Pancreas (tissue), 10 donors: ENCODE data around the gene FTO. TPM values are rescaled to one million over a fixed set of nuclear protein-coding genes. Genes with fewer than 3 reads are reported as not detected.
A peak's percentile ranks its signal among the peaks of the same experiment; 100 is the strongest.

ENCODE experiments used
- ATAC-seq, 4 donors: fragments of 200-7000 bp; cut with Tn5 transposase; one replicate each; pipeline versions ENCODE4 v1.8.0 to v1.9.1; 2020; ENCODE audit warnings: mild to moderate bottlenecking in 4 of 4, moderate library complexity in 4 of 4
- DNase-seq, 6 donors: peaks; one replicate each; pipeline ENCODE4 v3.0.0-alpha.2; 2020
- FAIRE-seq: peaks from 2 replicates; lab custom pipeline; 2012; peaks lifted over from hg19 to GRCh38; lab: Jason Lieb, UNC
- H3K27ac ChIP-seq, 4 donors: fragments of 200-600 bp; sonication (generic); 1 replicate in 3 of 4; 2 replicates in 1 of 4; pipeline versions ENCODE4 v1.5.0 to v1.8.0; 2020
- H3K27me3 ChIP-seq, 4 donors: fragments of 200-600 bp; one replicate each; pipeline ENCODE4 v1.8.0; 2021
- H3K36me3 ChIP-seq, 3 donors: fragments of 200-600 bp; sonication (generic) in 1 of 3; one replicate each; pipeline versions ENCODE4 v1.5.0 to v1.8.0; 2020 to 2021
- H3K4me1 ChIP-seq, 3 donors: fragments of 200-600 bp; one replicate each; pipeline ENCODE4 v1.8.0; 2021
- H3K4me3 ChIP-seq, 4 donors: fragments of 200-600 bp; sonication (generic) in 2 of 4; one replicate each; pipeline versions ENCODE4 v1.5.0 to v1.8.0; 2020 to 2021
- H3K9me3 ChIP-seq, 4 donors: fragments of 200-600 bp; one replicate each; pipeline ENCODE4 v1.8.0; 2021
- CTCF ChIP-seq, 4 donors: fragments of 200-600 bp; sonication (generic) in 3 of 4; IDR thresholded peaks; one replicate each; pipeline versions ENCODE4 v1.5.0 to v1.8.0; 2021; ENCODE audit warnings: antibody characterized with exemption in 4 of 4
- WGBS, 2 donors: extraction: QIAGEN DNeasy Blood & Tissue Kit; methylation state at CpG; one replicate each; pipeline ENCODE4 v1.1.7; 2013; 5-methylcytosine and 5-hydroxymethylcytosine counted together
- intact Hi-C, 3 donors: fragments of 100-400 bp; cut with DNase I; formaldehyde crosslinking; loops; one replicate each; pipeline versions ENCODE4 v1.11.1 to v1.14.2; 2022
- polyA plus RNA-seq, 2 donors: library from polyadenylated mRNA; stranded (reverse); fragments of 200-250 nt; gene quantifications; one replicate each; pipeline ENCODE4 v1.2.3, GENCODE V29; 2013
- total RNA-seq, 6 donors: library from RNA; stranded (reverse); fragmentation: NEBNext Ultra II Directional in 4 of 6; extraction: Animal tissue kit (Norgen Biotek cat#: 25700) in 4 of 6; gene quantifications; one replicate each; pipeline versions ENCODE4 v1.2.1 to v1.2.4, GENCODE V29; 2021 to 2023
- donor health status: healthy with polysubstance abuse.
- donor health status: DM: no; HTN: no; CAD: no; lungs with moderate emphysema.
- donor health status: DM: no; HTN: no; CAD: no.
- donor health status: control.
- donor health status: control.
- donor health status: Bipolar disorder and iron deficiency.
- donor health status: DM: yes; HTN: yes; CAD: no.
- donor health status: DM: no; HTN: no; CAD: no.
- donor health status: DM: no; HTN: no; CAD: no.
- donor health status: DM: yes; HTN: yes; CAD: no.

The FTO gene
- total and polyA plus RNA-seq, 8 donors, result 7.6 to 45.0 (median 31.7) TPM

GRCh38 chr16:53721017-53721416 is 17.1 kb downstream of the FTO start:
- Histone ChIP-seq H3K36me3 (no peaks in the 10 kb centered on the region), H3K9me3 (no peaks in the 10 kb centered on the region), H3K27ac (no peak overlapping the region), H3K4me3 (no peak overlapping the region), H3K27me3 (no peaks in the 10 kb centered on the region), H3K4me1 (peaks cover 0 to 5% (median 5%) of the 10 kb centered on the region in 3 donors)
- FAIRE-seq (no peak), DNase-seq (no peak), ATAC-seq (no peak)
- intact Hi-C loops, result no loop called here
- WGBS, 2 donors, result 88 to 94% methylated on average over 5 of the region's 5 CpGs
- TF ChIP-seq CTCF (IDR thresholded peaks at IDR 0.05), result no peak

- FAIRE-seq, result no peak
- ATAC-seq, result no peak
- H3K4me3 ChIP-seq, result no peak overlapping the region
- no peak overlapping the region for H3K27ac ChIP-seq
- H3K27me3 ChIP-seq, result no peaks in the 10 kb centered on the region
- intact Hi-C loops, result no loop called here
- no peak for DNase-seq
- H3K4me1 ChIP-seq, result peaks cover 0 to 5% (median 5%) of the 10 kb centered on the region in 3 donors
- TF ChIP-seq CTCF (IDR thresholded peaks at IDR 0.05), result no peak
- no peaks in the 10 kb centered on the region for H3K9me3 ChIP-seq
- H3K36me3 ChIP-seq, result no peaks in the 10 kb centered on the region
Observed at GRCh38 chr16:53726625-53727024, 22.7 kb downstream of the FTO start.

GRCh38 chr16:53730693-53731092 is 26.7 kb downstream of the FTO start:
- FAIRE-seq, result no peak
- Histone ChIP-seq H3K27me3 (no peaks in the 10 kb centered on the region), H3K4me1 (peaks cover 9 to 21% (median 14%) of the 10 kb centered on the region in 3 donors), H3K4me3 (no peak overlapping the region), H3K9me3 (no peaks in the 10 kb centered on the region), H3K36me3 (no peaks in the 10 kb centered on the region), H3K27ac (no peak overlapping the region)
- intact Hi-C loops, result no loop called here
- 88% methylated on average over 3 of the region's 3 CpGs for WGBS, 2 donors
- no peak for DNase-seq
- no peak for TF ChIP-seq CTCF (IDR thresholded peaks at IDR 0.05)
- ATAC-seq, result no peak

- peak; percentile 68 to 86 (median 80) for ATAC-seq
- FAIRE-seq, result no peak
- 17 to 24% methylated on average over 4 of the region's 4 CpGs for WGBS, 2 donors
- DNase-seq, result no peak
- intact Hi-C loops, result no loop called here
- no peaks in the 10 kb centered on the region for H3K36me3 ChIP-seq
- peaks cover 9 to 21% (median 14%) of the 10 kb centered on the region in 3 donors for H3K4me1 ChIP-seq
- no peak overlapping the region for H3K4me3 ChIP-seq
- H3K9me3 ChIP-seq, result no peaks in the 10 kb centered on the region
- no peak for TF ChIP-seq CTCF (IDR thresholded peaks at IDR 0.05)
- no peak overlapping the region for H3K27ac ChIP-seq
- H3K27me3 ChIP-seq, result no peaks in the 10 kb centered on the region
Observed at GRCh38 chr16:53732296-53732929, 28.5 kb downstream of the FTO start.

- Histone ChIP-seq H3K4me1 (peaks cover 9 to 21% (median 17%) of the 10 kb centered on the region in 3 donors), H3K4me3 (no peak overlapping the region), H3K27ac (no peak overlapping the region), H3K27me3 (no peaks in the 10 kb centered on the region), H3K9me3 (no peaks in the 10 kb centered on the region), H3K36me3 (no peaks in the 10 kb centered on the region)
- FAIRE-seq (no peak), ATAC-seq (no peak), DNase-seq (no peak)
- intact Hi-C loops, result no loop called here
- TF ChIP-seq CTCF (IDR thresholded peaks at IDR 0.05), result no peak
- 97 to 100% methylated on average over 2 of the region's 2 CpGs for WGBS, 2 donors
Observed at GRCh38 chr16:53734908-53735307, 31.0 kb downstream of the FTO start.
